ENCODE results near the gene CACNA1B.

DNA sequence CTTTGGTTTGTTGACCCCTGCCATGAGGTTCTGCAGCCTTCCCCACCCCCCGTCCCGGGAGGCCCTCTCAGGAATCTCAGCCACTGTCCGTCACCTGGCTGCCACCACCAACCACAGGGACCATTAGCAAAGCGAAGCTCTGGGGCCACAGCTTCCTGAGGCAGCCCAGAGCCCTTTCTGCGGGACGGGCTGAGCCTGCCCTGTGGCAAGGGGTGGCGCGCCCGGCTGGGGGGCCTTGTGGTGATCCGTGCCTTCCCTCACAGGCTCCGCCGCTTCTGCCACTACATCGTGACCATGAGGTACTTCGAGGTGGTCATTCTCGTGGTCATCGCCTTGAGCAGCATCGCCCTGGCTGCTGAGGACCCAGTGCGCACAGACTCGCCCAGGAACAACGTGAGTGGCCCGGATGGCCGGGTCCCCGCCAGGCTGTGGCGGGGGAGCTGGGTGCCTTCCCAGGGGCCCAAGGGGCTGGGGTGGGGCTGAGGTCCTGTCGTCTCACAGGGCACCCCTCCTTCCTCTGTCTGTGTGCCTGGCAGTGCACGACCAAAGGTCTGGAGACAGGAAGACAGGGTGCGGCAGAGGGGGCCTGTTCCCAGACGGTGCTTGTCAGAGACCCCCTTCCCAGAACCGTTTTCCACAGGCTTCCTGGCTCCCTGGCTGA lies 169.2 kb downstream of the CACNA1B start:
- TF ChIP-seq, protein P1, sequence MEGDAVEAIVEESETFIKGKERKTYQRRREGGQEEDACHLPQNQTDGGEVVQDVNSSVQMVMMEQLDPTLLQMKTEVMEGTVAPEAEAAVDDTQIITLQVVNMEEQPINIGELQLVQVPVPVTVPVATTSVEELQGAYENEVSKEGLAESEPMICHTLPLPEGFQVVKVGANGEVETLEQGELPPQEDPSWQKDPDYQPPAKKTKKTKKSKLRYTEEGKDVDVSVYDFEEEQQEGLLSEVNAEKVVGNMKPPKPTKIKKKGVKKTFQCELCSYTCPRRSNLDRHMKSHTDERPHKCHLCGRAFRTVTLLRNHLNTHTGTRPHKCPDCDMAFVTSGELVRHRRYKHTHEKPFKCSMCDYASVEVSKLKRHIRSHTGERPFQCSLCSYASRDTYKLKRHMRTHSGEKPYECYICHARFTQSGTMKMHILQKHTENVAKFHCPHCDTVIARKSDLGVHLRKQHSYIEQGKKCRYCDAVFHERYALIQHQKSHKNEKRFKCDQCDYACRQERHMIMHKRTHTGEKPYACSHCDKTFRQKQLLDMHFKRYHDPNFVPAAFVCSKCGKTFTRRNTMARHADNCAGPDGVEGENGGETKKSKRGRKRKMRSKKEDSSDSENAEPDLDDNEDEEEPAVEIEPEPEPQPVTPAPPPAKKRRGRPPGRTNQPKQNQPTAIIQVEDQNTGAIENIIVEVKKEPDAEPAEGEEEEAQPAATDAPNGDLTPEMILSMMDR (conservative IDR thresholded peaks at IDR 0.05; ENCODE audit: low read depth, low read length): no peak
- TF ChIP-seq MAZ (IDR thresholded peaks at IDR 0.05; ENCODE audit: borderline replicate concordance, low read depth, low read length) (no peak), POLR2A (IDR thresholded peaks at IDR 0.05; ENCODE audit: low read depth, low read length) (no peak), SMC3 (IDR thresholded peaks at IDR 0.05; ENCODE audit: low read depth, low read length) (no peak), CEBPB (IDR thresholded peaks at IDR 0.05; ENCODE audit: low read depth, low read length) (no peak), RFX5 (IDR thresholded peaks at IDR 0.05; ENCODE audit: low read depth, low read length) (no peak), BHLHE40 (IDR thresholded peaks at IDR 0.05; ENCODE audit: low read depth, low read length) (no peak), CHD1 (IDR thresholded peaks at IDR 0.05; ENCODE audit: low read depth, low read length) (no peak), RAD21 (IDR thresholded peaks at IDR 0.05; ENCODE audit: low read length) (no peak), RCOR1 (IDR thresholded peaks at IDR 0.05; ENCODE audit: insufficient replicate concordance, low read length) (no peak)
- TF ChIP-seq, protein P2, sequence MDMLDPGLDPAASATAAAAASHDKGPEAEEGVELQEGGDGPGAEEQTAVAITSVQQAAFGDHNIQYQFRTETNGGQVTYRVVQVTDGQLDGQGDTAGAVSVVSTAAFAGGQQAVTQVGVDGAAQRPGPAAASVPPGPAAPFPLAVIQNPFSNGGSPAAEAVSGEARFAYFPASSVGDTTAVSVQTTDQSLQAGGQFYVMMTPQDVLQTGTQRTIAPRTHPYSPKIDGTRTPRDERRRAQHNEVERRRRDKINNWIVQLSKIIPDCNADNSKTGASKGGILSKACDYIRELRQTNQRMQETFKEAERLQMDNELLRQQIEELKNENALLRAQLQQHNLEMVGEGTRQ (IDR thresholded peaks at IDR 0.05; ENCODE audit: low read depth, low read length): no peak

All from IMR-90 (cell line).